ENCODE results near the gene RUFY4.
"Not testable (repeated sequence)": the region's sequence is repeated elsewhere in the genome, so short reads cannot be mapped to it uniquely, and the experiment has no call there.

Gene RUFY4

DNA sequence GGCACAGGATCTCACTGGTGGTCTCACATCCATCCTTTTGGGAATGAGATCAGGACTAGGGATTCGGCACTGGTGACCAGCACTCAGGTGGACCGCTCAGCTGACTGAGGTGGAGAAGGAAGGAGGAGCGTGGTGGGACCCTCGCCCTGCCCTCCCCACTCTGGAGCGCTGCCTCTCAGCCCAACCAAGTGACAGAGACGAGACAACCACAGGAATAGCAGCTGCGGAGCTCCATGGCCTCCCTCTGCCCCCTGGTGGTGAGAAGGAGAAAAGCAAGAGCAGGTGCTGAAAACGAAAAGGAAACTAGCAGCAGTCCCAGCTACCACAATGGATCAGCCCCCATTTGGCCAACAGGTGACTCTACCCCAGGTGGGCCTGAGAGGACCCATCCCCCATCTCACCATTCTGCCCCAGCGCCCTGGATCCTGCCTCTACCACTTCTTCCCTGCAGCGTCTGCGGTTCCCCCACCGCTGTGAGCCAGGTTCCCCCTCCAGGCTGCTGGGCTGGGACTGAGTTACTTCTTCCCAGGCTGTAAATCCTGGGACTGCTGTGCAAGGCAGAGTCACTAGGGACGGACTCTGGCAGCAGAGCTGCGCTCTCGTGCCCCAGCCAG, at the start of gene RUFY4:
Gene RUFY4, plus strand, starts transcription at position 533 of the 614 bp plus-strand sequence. CDS start 1,353 bp downstream, outside the sequence.
- in situ Hi-C loops (cut with MboI; ENCODE audit: low sequenced_read_pairs) = not testable (repeated sequence)

DNA sequence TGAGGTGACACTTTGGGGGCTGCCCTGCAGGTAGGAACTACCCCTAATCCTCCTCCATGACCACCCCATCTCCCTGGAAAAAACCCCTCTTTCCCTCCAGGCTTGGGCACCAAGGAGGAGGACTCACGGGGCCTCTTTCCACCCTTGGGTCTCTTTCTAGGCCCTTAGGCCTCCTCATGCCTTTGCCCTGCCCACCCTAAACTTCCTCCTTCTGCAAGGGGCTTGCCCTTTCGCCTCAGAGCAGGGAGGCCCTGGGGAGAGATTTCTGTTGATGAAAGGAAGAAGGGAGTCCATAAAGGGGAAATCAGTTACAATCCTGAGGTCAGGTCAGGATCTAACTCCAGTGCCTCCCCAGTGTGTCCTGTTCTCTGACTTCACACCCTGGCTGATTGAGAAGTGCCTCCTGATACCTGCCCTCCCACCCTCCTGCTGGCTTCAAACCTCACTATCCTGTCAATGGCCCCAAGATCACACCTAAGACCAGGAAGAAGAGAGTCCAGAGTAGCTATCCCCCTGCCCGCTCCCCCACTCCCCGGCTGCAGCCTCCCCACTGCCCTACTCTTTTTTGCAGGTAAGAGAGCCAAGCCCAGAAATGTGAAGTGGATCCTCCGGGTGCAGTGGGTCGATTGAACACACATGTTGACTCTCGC, 49.5 kb upstream of the RUFY4 start:
- in situ Hi-C loops (cut with MboI; ENCODE audit: low sequenced_read_pairs) = no loop called here

DNA sequence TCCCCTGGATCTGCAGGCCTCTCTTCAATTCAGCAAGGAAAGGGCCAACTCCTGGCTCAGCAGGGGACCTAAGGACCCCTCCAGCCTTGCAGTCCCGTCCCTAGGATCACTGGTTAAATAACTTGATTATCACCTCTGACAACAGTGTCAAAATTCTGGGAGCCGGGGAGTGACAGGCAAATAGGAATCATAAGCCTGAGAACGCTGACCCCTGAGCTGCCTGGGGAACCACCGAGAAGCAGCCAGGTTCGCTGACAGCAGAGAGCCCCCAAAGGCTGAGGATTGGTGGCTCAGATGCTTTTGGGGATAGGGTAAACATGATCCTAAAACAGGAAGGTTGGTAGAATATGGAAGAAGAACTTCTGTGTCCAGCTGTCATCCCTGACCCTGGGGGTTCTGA, 48.8 kb upstream of the RUFY4 start:
- in situ Hi-C loops (cut with MboI; ENCODE audit: low sequenced_read_pairs) = no loop called here

- in situ Hi-C loops (cut with MboI; ENCODE audit: low sequenced_read_pairs) = no loop called here
Measured at GRCh38 chr2:218020966-218021535, 48.0 kb upstream of the RUFY4 start.

GRCh38 chr2:218021536-218022071, 47.4 kb upstream of the RUFY4 start:
- in situ Hi-C loops (cut with MboI; ENCODE audit: low sequenced_read_pairs) = no loop called here

DNA sequence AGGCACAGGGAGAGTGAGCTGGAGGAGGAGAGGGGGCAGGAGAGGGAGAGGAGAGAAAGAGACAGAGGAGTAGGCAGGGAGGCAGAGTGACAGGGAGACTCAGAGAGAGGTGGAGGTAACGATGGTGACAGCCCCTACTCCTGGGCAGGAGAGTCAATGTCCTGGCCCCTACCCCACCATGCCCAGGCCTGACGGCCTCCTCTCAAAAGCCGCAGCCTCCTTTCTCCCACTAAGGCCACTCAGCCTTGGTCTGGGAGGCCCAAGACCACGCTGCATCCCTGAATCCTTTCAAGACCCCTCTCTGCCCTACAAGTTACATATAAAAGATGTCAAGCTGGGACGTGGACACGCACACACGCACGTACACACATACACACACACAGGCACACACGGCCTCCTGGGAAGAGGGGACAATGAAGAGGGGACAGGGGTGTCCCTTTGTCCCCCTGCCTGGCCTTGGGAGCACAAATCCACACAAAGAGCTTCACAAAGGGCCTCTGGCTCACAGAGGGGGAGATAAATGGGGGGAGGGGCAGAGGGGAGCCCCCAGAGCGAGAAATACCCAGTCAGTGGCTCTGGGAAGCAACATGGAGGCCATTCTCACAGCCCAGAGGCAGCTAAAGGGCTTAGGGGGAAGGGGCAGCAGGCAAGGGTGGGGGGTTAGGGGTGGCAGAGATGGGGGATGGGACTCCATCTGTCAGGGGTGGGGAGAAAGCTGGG, 46.8 kb upstream of the RUFY4 start:
- in situ Hi-C loops (cut with MboI; ENCODE audit: low sequenced_read_pairs) = no loop called here

GRCh38 chr2:218022851-218023530, 46.1 kb upstream of the RUFY4 start:
- in situ Hi-C loops (cut with MboI; ENCODE audit: low sequenced_read_pairs) = no loop called here

DNA sequence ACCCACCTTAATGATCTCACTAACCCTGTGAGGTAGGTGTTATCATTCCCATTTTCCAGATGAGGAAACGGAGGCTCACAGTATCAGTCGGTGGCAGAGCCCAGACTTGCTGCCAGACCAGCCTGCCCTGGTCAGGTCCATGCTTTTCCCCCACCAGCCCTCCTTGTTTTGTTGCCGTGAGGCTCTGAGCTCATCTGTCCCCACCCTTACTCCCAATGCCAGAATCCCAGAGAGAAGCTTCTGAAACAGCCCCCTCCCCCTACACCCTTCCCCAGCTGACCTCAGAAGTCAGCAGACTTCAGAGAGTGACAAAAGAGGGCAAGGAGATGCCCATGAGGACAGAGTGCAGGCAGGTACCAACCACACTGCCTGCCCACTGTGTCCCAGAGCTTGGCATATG, 45.4 kb upstream of the RUFY4 start:
- in situ Hi-C loops (cut with MboI; ENCODE audit: low sequenced_read_pairs) = no loop called here

- in situ Hi-C loops (cut with MboI; ENCODE audit: low sequenced_read_pairs) = no loop called here
Measured at GRCh38 chr2:218024336-218024735, 44.7 kb upstream of the RUFY4 start.

DNA sequence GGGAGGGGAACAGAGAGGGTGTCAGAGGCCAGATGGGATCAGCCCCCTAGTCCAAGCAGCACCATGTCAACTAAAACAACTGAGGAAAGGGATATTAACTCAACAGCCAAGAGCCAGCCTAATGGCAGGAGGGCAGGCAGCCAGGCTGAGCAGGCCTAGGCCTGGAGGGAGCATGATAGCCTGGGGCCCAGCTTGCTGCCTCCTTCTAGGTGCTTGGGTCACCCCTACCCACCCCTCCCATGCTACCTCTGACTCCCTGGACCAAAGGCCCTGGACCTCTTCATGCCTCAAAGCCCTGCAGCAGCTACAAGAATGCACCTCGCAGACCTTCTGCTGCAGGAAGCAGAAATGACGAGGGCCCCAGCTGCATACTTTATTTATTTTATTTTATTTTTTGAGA, 44.2 kb upstream of the RUFY4 start:
- in situ Hi-C loops (cut with MboI; ENCODE audit: low sequenced_read_pairs) = no loop called here

- in situ Hi-C loops (cut with MboI; ENCODE audit: low sequenced_read_pairs) = no loop called here
Measured at GRCh38 chr2:218026244-218026643, 42.8 kb upstream of the RUFY4 start.

DNA sequence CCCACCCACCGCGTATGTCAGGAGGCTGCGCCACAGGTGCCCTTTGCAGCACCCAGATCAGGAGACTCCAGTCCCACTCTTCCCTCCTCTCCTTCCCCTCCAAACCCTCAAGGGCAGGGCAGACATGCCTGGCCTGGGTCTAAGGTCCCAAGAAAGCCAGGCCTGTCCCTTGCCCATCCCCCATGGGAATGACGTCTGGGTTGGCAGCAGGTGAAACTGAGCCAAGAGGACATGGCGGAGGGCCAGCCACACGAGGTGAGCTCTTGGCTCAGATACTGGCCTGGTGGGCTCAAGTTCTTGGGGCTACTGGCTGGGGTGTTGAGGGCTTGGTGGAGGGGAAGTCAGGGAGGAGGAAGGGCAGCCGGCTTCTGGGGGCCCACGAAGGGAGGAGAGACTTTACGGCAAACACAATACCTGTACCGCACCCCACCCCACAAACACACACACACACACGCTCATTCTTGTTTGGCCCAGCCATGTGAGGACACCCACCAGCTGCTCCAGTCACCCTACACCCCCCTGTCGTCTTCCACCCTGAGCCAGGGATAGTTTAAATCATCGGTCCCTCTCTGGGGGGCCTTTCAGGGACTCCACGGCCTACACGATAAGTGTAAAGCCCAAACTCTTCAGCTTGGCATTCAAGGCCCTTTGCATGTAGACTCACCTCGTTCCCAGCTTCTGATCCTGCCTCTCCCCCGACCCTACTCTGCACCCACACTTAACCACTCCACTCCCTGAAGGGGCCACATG, 42.2 kb upstream of the RUFY4 start:
- in situ Hi-C loops (cut with MboI; ENCODE audit: low sequenced_read_pairs) = no loop called here

GRCh38 chr2:218027426-218028188, 41.4 kb upstream of the RUFY4 start:
- in situ Hi-C loops (cut with MboI; ENCODE audit: low sequenced_read_pairs) = no loop called here

GRCh38 chr2:218028189-218028495, 40.9 kb upstream of the RUFY4 start:
- in situ Hi-C loops (cut with MboI; ENCODE audit: low sequenced_read_pairs) = no loop called here

DNA sequence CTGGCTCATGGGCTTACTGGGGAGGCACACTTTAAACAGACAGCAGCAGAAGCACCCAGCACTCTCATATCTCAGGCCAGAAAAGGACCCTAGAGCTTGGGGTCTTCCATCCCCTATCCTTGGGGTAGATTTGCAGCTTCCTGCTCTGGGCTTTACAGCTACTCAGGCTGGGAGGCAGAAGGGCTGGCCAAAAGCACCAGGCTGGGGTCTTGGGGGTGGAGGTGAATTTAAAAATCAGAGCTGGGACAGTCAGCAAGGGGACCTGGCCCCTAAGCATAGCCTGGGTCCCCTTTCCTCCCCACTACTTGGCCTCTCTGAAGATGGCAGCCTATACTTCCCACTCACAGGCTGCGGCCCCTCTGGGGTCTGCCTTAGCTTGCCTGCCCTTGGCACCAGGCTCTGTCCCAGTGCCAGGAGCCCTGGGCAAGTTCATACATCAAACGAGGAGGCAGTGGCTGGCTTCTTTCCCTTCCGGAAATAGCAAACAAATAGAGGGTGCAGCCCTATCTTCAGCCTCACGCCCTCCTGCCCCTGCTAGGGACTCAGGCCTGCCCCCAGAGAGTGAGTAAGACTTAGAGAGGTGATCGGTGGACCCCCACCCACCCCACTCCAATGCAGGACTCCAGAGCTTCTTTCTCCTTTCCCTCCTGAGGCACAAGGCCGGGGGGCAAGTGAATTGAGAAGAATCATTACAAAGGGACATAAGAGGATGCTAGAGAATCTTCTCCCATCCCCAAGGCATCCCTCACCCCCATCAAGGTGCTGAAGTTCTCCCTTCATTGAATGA, 40.3 kb upstream of the RUFY4 start:
- in situ Hi-C loops (cut with MboI; ENCODE audit: low sequenced_read_pairs) = no loop called here

GRCh38 chr2:218029366-218030360, 39.4 kb upstream of the RUFY4 start:
- in situ Hi-C loops (cut with MboI; ENCODE audit: low sequenced_read_pairs) = no loop called here

GRCh38 chr2:218030409-218031195, 38.5 kb upstream of the RUFY4 start:
- in situ Hi-C loops (cut with MboI; ENCODE audit: low sequenced_read_pairs) = no loop called here

All from HL-60/S4 (cell line).